H1 (cell line): ENCODE data around the gene LAMA3. TPM values are rescaled to one million over a fixed set of nuclear protein-coding genes. Genes with fewer than 3 reads are reported as not detected.

ENCODE experiments used
- CTCF ChIA-PET: fragments of 300-600 bp; sonication (Branson Sonifier 250); formaldehyde crosslinking; loops from one replicate; lab custom pipeline; 2021; ENCODE audit not compliant: partially characterized antibody; lab: Charles Lee
- POLR2A ChIA-PET: fragments of 300-600 bp; sonication (Branson Sonifier 250); formaldehyde crosslinking; loops from one replicate; lab custom pipeline; 2021; ENCODE audit warnings: inconsistent platforms; ENCODE audit not compliant: partially characterized antibody; lab: Charles Lee
- DNase-seq, 2 experiments: peaks; one replicate each; pipeline versions ENCODE4 v3.0.0 to v3.0.0-alpha.2; 2010 to 2022; ENCODE audit warnings: low spot score in 2 of 2, low read depth in 1 of 2, mixed read lengths in 1 of 2
- FAIRE-seq: peaks from 2 replicates; lab custom pipeline; 2011; peaks lifted over from hg19 to GRCh38; lab: Jason Lieb, UNC
- H2AFZ ChIP-seq: 2 replicates; pipeline ENCODE4 v1.8.1; 2012; ENCODE audit warnings: low read length, inconsistent platforms
- H2AK5ac ChIP-seq: 2 replicates; pipeline ENCODE4 v1.6.1; 2013; ENCODE audit warnings: low read depth, low read length
- H2BK120ac ChIP-seq: replicated peaks from 2 replicates; pipeline ENCODE3; 2013; ENCODE audit warnings: low read depth, low read length, inconsistent platforms
- H2BK12ac ChIP-seq: 2 replicates; pipeline ENCODE4 v1.6.1; 2013; ENCODE audit warnings: low read depth, low read length
- H2BK15ac ChIP-seq: 2 replicates; pipeline ENCODE4 v1.6.1; 2013; ENCODE audit warnings: low read length
- H2BK20ac ChIP-seq: 2 replicates; pipeline ENCODE4 v1.6.1; 2013; ENCODE audit warnings: low read length
- H2BK5ac ChIP-seq: 2 replicates; pipeline ENCODE4 v1.6.1; 2013; ENCODE audit warnings: low read depth, low read length
- H3K14ac ChIP-seq: 2 replicates; pipeline ENCODE4 v1.6.1; 2013; ENCODE audit warnings: inconsistent platforms; ENCODE audit not compliant: insufficient read length
- H3K18ac ChIP-seq: 2 replicates; pipeline ENCODE4 v1.6.1; 2013; ENCODE audit warnings: low read length; ENCODE audit errors: extremely low read depth
- H3K23ac ChIP-seq: 2 replicates; pipeline ENCODE4 v1.6.1; 2013; ENCODE audit warnings: inconsistent platforms; ENCODE audit not compliant: insufficient read length
- H3K23me2 ChIP-seq: 2 replicates; pipeline ENCODE4 v1.6.1; 2013; ENCODE audit warnings: low read depth, low read length
- H3K27ac ChIP-seq: 2 replicates; pipeline ENCODE4 v1.6.1; 2011; ENCODE audit warnings: low read depth, low read length, inconsistent platforms
- H3K27me3 ChIP-seq, 4 experiments: replicated peaks in 1 of 4; 1 replicate in 1 of 4; 2 replicates in 3 of 4; pipeline versions ENCODE4 v1.6.1 to v1.8.1; 2011 to 2013; ENCODE audit warnings: low read length in 3 of 4, mild to moderate bottlenecking in 3 of 4, inconsistent platforms in 2 of 4, mixed read lengths in 2 of 4, moderate library complexity in 1 of 4; ENCODE audit not compliant: control insufficient read depth in 3 of 4, insufficient read depth in 3 of 4; ENCODE audit errors: extremely low read depth in 1 of 4
- H3K36me3 ChIP-seq, 4 experiments: 2 replicates each; pipeline versions ENCODE4 v1.6.1 to v1.8.1; 2011 to 2013; ENCODE audit warnings: mild to moderate bottlenecking in 4 of 4, low read length in 3 of 4, moderate library complexity in 2 of 4, control low read depth in 1 of 4, inconsistent platforms in 1 of 4; ENCODE audit not compliant: insufficient read depth in 4 of 4, control insufficient read depth in 2 of 4
- H3K4ac ChIP-seq: replicated peaks from 2 replicates; pipeline ENCODE3; 2013; ENCODE audit warnings: low read length, low read depth, mixed read lengths, inconsistent platforms; ENCODE audit not compliant: insufficient read length
- H3K4me1 ChIP-seq, 4 experiments: replicated peaks in 1 of 4; 1 replicate in 1 of 4; 2 replicates in 3 of 4; pipeline versions ENCODE4 v1.6.1 to v1.8.1; 2011 to 2013; ENCODE audit warnings: low read length in 3 of 4, inconsistent platforms in 2 of 4, mixed read lengths in 1 of 4; ENCODE audit not compliant: insufficient read depth in 4 of 4, control insufficient read depth in 3 of 4
- H3K4me2 ChIP-seq, 2 experiments: 2 replicates each; pipeline versions ENCODE4 v1.6.1 to v1.8.1; 2011 to 2013; ENCODE audit warnings: low read depth in 2 of 2, low read length in 2 of 2, control low read depth in 1 of 2, inconsistent platforms in 1 of 2, mild to moderate bottlenecking in 1 of 2; ENCODE audit not compliant: insufficient read depth in 1 of 2
- H3K4me3 ChIP-seq, 4 experiments: fragments of 200-600, 300-600 bp in 1 of 4; sonication (generic), shearing (Covaris generic), sonication (Bioruptor Twin) in 1 of 4; 2 replicates each; pipeline versions ENCODE4 v1.5.1 to v1.8.1; 2011 to 2016; ENCODE audit warnings: low read length in 4 of 4, low read depth in 3 of 4, control low read depth in 2 of 4, inconsistent platforms in 2 of 4, mild to moderate bottlenecking in 2 of 4, mixed read lengths in 1 of 4, moderate library complexity in 1 of 4; ENCODE audit not compliant: insufficient read depth in 2 of 4; ENCODE audit errors: extremely low read depth in 1 of 4
- H3K56ac ChIP-seq: replicated peaks from 2 replicates; pipeline ENCODE3; 2013; ENCODE audit warnings: low read depth, mild to moderate bottlenecking, mixed read lengths, low read length, inconsistent platforms; ENCODE audit not compliant: insufficient read length
- H3K79me1 ChIP-seq: 2 replicates; pipeline ENCODE4 v1.6.1; 2013; ENCODE audit warnings: low read depth, low read length, control low read depth
- H3K79me2 ChIP-seq, 2 experiments: 2 replicates each; pipeline versions ENCODE4 v1.6.1 to v1.8.1; 2012 to 2013; ENCODE audit warnings: low read length in 2 of 2, mild to moderate bottlenecking in 2 of 2, inconsistent platforms in 1 of 2; ENCODE audit not compliant: insufficient read depth in 2 of 2, control insufficient read depth in 1 of 2
- H3K9ac ChIP-seq, 4 experiments: replicated peaks in 1 of 4; 1 replicate in 1 of 4; 2 replicates in 3 of 4; pipeline versions ENCODE4 v1.6.1 to v1.8.1; 2011 to 2013; ENCODE audit warnings: low read depth in 3 of 4, low read length in 3 of 4, control low read depth in 2 of 4, mild to moderate bottlenecking in 2 of 4, moderate library complexity in 2 of 4, inconsistent platforms in 1 of 4; ENCODE audit errors: extremely low read depth in 1 of 4
- H3K9me3 ChIP-seq, 2 experiments: 2 replicates each; pipeline versions ENCODE4 v1.6.1 to v1.8.1; 2012 to 2013; ENCODE audit warnings: mild to moderate bottlenecking in 2 of 2, moderate library complexity in 2 of 2, control low read depth in 1 of 2, inconsistent platforms in 1 of 2, low read depth in 1 of 2, low read length in 1 of 2, mixed read lengths in 1 of 2; ENCODE audit not compliant: insufficient read depth in 2 of 2
- H4K20me1 ChIP-seq, 2 experiments: replicated peaks in 1 of 2; 2 replicates each; pipeline versions ENCODE3 to v1.8.1; 2011 to 2013; ENCODE audit warnings: inconsistent platforms in 2 of 2, low read length in 2 of 2, mild to moderate bottlenecking in 1 of 2; ENCODE audit not compliant: insufficient read depth in 2 of 2, control insufficient read depth in 1 of 2
- H4K5ac ChIP-seq: 2 replicates; pipeline ENCODE4 v1.6.1; 2013; ENCODE audit warnings: low read length, low read depth, mixed read lengths, inconsistent platforms; ENCODE audit not compliant: insufficient read length
- H4K8ac ChIP-seq: 2 replicates; pipeline ENCODE4 v1.8.0; 2013; ENCODE audit warnings: mild to moderate bottlenecking, moderate library complexity, low read length, inconsistent platforms; ENCODE audit not compliant: insufficient read depth; ENCODE audit errors: extremely low read depth
- H4K91ac ChIP-seq: replicated peaks from 2 replicates; pipeline ENCODE3; 2013; ENCODE audit warnings: low read length, mixed read lengths, inconsistent platforms; ENCODE audit not compliant: insufficient read length
- BRCA1 ChIP-seq: IDR thresholded peaks from 2 replicates; pipeline ENCODE4 v1.6.1; 2012; ENCODE audit warnings: low read depth, low read length, improper control_type of control experiment
- CREB1 ChIP-seq: IDR thresholded peaks from 2 replicates; pipeline ENCODE4 v1.6.1; 2012; ENCODE audit warnings: inconsistent platforms
- CTBP2 ChIP-seq: IDR thresholded peaks from 2 replicates; pipeline ENCODE4 v1.7.0; 2011; ENCODE audit warnings: borderline replicate concordance, mild to moderate bottlenecking, moderate library complexity, mixed read lengths, low read length; ENCODE audit not compliant: insufficient read depth, insufficient read length
- CTCF ChIP-seq, 3 experiments: IDR thresholded peaks; 1 replicate in 2 of 3; 2 replicates in 1 of 3; pipeline versions ENCODE4 v1.5.1 to v1.6.1; 2011; ENCODE audit warnings: low read length in 3 of 3, mild to moderate bottlenecking in 3 of 3, inconsistent platforms in 2 of 3, low read depth in 1 of 3, moderate library complexity in 1 of 3; ENCODE audit not compliant: insufficient read depth in 1 of 3; ENCODE audit errors: control extremely low read depth in 1 of 3
- HDAC2 ChIP-seq, 2 experiments: fragments of 300-600 bp in 1 of 2; sonication (generic) in 1 of 2; IDR thresholded peaks; 2 replicates each; pipeline ENCODE4 v1.6.1; 2011 to 2012; ENCODE audit warnings: low read depth in 2 of 2, low read length in 2 of 2, mild to moderate bottlenecking in 2 of 2, moderate library complexity in 2 of 2, borderline replicate concordance in 1 of 2, inconsistent platforms in 1 of 2
- KDM5A ChIP-seq: fragments of 200-600 bp; IDR thresholded peaks from 2 replicates; pipeline ENCODE4 v1.7.1; 2012; ENCODE audit warnings: mild to moderate bottlenecking, low read length, inconsistent platforms, mixed read lengths
- SIN3A ChIP-seq, 2 experiments: IDR thresholded peaks in 1 of 2; conservative IDR thresholded peaks in 1 of 2; 2 replicates each; pipeline ENCODE4 v1.6.1; 2011 to 2012; ENCODE audit warnings: low read length in 2 of 2, improper control_type of control experiment in 1 of 2, low read depth in 1 of 2, mild to moderate bottlenecking in 1 of 2
- SIRT6 ChIP-seq: IDR thresholded peaks from one replicate; pipeline ENCODE4 v1.7.1; 2012; ENCODE audit warnings: low read length, inconsistent platforms
- SUZ12 ChIP-seq: fragments of 200-600 bp; sonication (generic); IDR thresholded peaks from 2 replicates; pipeline ENCODE4 v1.6.1; 2012; ENCODE audit warnings: mild to moderate bottlenecking, inconsistent platforms, low read length, moderate library complexity, mixed read lengths
- TAF1 ChIP-seq: IDR thresholded peaks from 2 replicates; pipeline ENCODE4 v1.6.1; 2011; ENCODE audit warnings: mild to moderate bottlenecking, low read depth, low read length
- WGBS, 2 experiments: shearing (Covaris generic) in 1 of 2; methylation state at CpG; one replicate each; pipeline versions ENCODE4 v1.1.6 to v1.1.7; 2013 to 2015; ENCODE audit warnings: low lambda C conversion rate in 2 of 2, mixed read lengths in 2 of 2, inconsistent platforms in 1 of 2, low coverage in 1 of 2, missing lambda C conversion rate in 1 of 2; ENCODE audit not compliant: insufficient replicate concordance in 2 of 2, insufficient coverage in 1 of 2, insufficient read length in 1 of 2; ENCODE audit errors: extremely low coverage in 1 of 2, missing lambda C conversion rate in 1 of 2; 5-methylcytosine and 5-hydroxymethylcytosine counted together
- polyA plus RNA-seq, 7 experiments: library from polyadenylated mRNA; depleted of rRNA in 3 of 7; stranded (reverse) in 5 of 7; unstranded in 2 of 7; fragments of >200 nt in 5 of 7; fragments of 200-250 nt in 2 of 7; gene quantifications; 1 replicate in 5 of 7; 2 replicates in 1 of 7; 4 replicates in 1 of 7; pipeline versions ENCODE4 v1.2.1 to v1.2.3, GENCODE V29; 2011 to 2013; ENCODE audit warnings: missing spikeins in 2 of 7, mixed read lengths in 2 of 7
- total RNA-seq: library from RNA; stranded (reverse); fragmentation: NEBNext Ultra II Directional; extraction: Animal tissue kit (Norgen Biotek cat#: 25700); gene quantifications from 2 replicates; pipeline ENCODE4 v1.2.1, GENCODE V29; 2021

The LAMA3 gene
- total and polyA plus RNA-seq, 2 of the 8 experiments (the other 6 are each of a cell fraction or from before 2014, with no cell fraction given) = 0.76 to 5.0 TPM

- TF ChIP-seq SIRT6 (no peak), CTCF (IDR thresholded peaks at IDR 0.05; ENCODE audit: control extremely low read depth in 1 of 3, insufficient read depth in 1 of 3, low read depth in 1 of 3, low read length in 3 of 3) (no peak), CREB1 (no peak), KDM5A (no peak), BRCA1 (no peak), TAF1 (no peak), SUZ12 (no peak), SIN3A (conservative IDR thresholded peaks at IDR 0.05 in 1 of 2, IDR thresholded peaks at IDR 0.05 in 1 of 2; ENCODE audit: low read depth in 1 of 2, low read length in 2 of 2) (no peak), CTBP2 (no peak), HDAC2 (IDR thresholded peaks at IDR 0.05; ENCODE audit: borderline replicate concordance in 1 of 2, low read depth in 2 of 2, low read length in 2 of 2) (no peak)
- TF ChIP-seq, all 59 proteins: peak for 0
- no peaks in the 10 kb centered on the region for H3K79me2 ChIP-seq
- POLR2A ChIA-PET = interaction anchor here (0.6 to 0.9 kb wide), 2 partner anchors 70 to 198 kb away, joined by 3 read pairs; no protein-coding TSS in a partner anchor
Observed at GRCh38 chr18:23879966-23880565, 190.8 kb downstream of the LAMA3 start.

More at GRCh38 chr18:23879966-23880565, 190.8 kb downstream of the LAMA3 start:
- no peak overlapping the region for H3K18ac ChIP-seq
- FAIRE-seq (no peak), DNase-seq (no peak)
- H3K14ac ChIP-seq = no peak overlapping the region
- no peaks in the 10 kb centered on the region for H3K79me1 ChIP-seq
- no peak overlapping the region for H2AFZ ChIP-seq
- H4K8ac ChIP-seq = no peak overlapping the region
- 89% methylated on average over 6 of the region's 6 CpGs; no CpG with 5 or more reads in 1 of the 2 experiments for WGBS, 2 experiments
- H2BK120ac ChIP-seq = no peak overlapping the region
- no peak overlapping the region for H3K23ac ChIP-seq
- no peak overlapping the region for H3K27ac ChIP-seq
- no peaks in the 10 kb centered on the region for H4K20me1 ChIP-seq
- H2AK5ac ChIP-seq = no peak overlapping the region
- no peaks in the 10 kb centered on the region; the same call in 1 of the 2 replicates for H3K23me2 ChIP-seq
- no peak overlapping the region for H2BK15ac ChIP-seq
- H3K36me3 ChIP-seq = no peaks in the 10 kb centered on the region
- H3K4ac ChIP-seq = no peak overlapping the region
- H3K56ac ChIP-seq = no peak overlapping the region
- no peaks in the 10 kb centered on the region for H3K27me3 ChIP-seq
- H4K5ac ChIP-seq = no peak overlapping the region
- H2BK20ac ChIP-seq = no peak overlapping the region
- CTCF ChIA-PET = interaction anchor here (0.6 to 1.3 kb wide), 2 partner anchors 17 to 664 kb away, joined by 3 read pairs; no protein-coding TSS in a partner anchor
- no peaks in the 10 kb centered on the region for H3K9me3 ChIP-seq
- peaks cover 0 to 7% (median 4%) of the 10 kb centered on the region in 4 experiments for H3K4me1 ChIP-seq
- no peak overlapping the region for H3K4me2 ChIP-seq
- H4K91ac ChIP-seq = no peak overlapping the region
- H3K9ac ChIP-seq = no peak overlapping the region
- no peak overlapping the region for H3K4me3 ChIP-seq
- H2BK12ac ChIP-seq = no peak overlapping the region
- no peak overlapping the region for H2BK5ac ChIP-seq
